ENCODE data around the gene KCNJ12. TPM values are rescaled to one million over a fixed set of nuclear protein-coding genes. Genes with fewer than 3 reads are reported as not detected.

Gene KCNJ12
- total RNA-seq, 1 experiment from 2014 or later: 1.2 TPM

DNA sequence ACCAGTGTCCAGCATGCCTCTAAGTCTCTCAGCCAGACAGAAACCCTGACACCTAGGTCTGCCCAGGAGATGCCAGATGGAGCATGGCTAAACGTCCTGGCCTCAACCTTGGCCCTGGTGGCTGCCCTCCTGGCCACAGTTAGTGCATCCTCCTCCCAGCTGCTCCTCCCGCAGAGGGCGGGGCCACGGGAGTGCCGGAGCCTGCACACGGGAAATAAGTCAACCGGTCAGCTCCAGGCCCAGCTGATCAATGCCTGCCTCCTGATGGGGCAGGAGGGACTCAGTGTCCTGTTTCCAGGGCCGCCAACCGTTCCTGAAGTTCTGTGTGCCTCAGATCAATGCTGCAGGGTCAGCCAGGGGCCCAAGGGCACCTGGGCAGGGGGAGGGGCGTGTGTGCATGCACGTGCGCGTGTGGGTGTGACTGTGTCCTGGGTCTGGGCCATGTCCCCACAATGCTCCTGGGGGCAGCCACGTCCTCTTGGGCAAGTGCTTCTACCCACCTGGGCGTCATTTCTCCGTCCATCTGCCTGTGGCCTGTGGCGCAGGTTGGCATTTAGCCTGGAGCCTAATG lies 4.6 kb upstream of the KCNJ12 start:
- intact Hi-C loops (cut with micrococcal nuclease; ENCODE audit: unreplicated experiment): no loop called here
- Histone ChIP-seq H3K4me3 (ENCODE audit: low read depth, low read length, poor library complexity, severe bottlenecking) (no peak overlapping the region), H3K36me3 (ENCODE audit: insufficient read depth, low read length, poor library complexity, severe bottlenecking) (no peaks in the 10 kb centered on the region), H3K4me1 (ENCODE audit: insufficient read depth, low read length, poor library complexity, severe bottlenecking) (peaks cover 22% of the 10 kb centered on the region), H3K27ac (ENCODE audit: low read depth, low read length, poor library complexity, severe bottlenecking) (no peak overlapping the region), H3K9me3 (ENCODE audit: low read depth, low read length, poor library complexity, severe bottlenecking) (no peaks in the 10 kb centered on the region), H3K27me3 (replicated peaks; ENCODE audit: insufficient read depth, low read depth, low read length, poor library complexity) (peaks cover 6% of the 10 kb centered on the region)
- TF ChIP-seq, protein P1, sequence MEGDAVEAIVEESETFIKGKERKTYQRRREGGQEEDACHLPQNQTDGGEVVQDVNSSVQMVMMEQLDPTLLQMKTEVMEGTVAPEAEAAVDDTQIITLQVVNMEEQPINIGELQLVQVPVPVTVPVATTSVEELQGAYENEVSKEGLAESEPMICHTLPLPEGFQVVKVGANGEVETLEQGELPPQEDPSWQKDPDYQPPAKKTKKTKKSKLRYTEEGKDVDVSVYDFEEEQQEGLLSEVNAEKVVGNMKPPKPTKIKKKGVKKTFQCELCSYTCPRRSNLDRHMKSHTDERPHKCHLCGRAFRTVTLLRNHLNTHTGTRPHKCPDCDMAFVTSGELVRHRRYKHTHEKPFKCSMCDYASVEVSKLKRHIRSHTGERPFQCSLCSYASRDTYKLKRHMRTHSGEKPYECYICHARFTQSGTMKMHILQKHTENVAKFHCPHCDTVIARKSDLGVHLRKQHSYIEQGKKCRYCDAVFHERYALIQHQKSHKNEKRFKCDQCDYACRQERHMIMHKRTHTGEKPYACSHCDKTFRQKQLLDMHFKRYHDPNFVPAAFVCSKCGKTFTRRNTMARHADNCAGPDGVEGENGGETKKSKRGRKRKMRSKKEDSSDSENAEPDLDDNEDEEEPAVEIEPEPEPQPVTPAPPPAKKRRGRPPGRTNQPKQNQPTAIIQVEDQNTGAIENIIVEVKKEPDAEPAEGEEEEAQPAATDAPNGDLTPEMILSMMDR (conservative IDR thresholded peaks at IDR 0.05; ENCODE audit: low read depth, low read length): no peak
- no peak for TF ChIP-seq EZH2 (IDR thresholded peaks at IDR 0.05; ENCODE audit: borderline replicate concordance, low read depth, low read length, poor library complexity, severe bottlenecking)
- ChIA-PET POLR2A (ENCODE audit: low non-redundant PET) (no interaction called here), CTCF (no interaction called here)
- DNase-seq (ENCODE audit: low spot score): no peak
- no TSS peak for BruUV-seq (replicated peaks)

DNA sequence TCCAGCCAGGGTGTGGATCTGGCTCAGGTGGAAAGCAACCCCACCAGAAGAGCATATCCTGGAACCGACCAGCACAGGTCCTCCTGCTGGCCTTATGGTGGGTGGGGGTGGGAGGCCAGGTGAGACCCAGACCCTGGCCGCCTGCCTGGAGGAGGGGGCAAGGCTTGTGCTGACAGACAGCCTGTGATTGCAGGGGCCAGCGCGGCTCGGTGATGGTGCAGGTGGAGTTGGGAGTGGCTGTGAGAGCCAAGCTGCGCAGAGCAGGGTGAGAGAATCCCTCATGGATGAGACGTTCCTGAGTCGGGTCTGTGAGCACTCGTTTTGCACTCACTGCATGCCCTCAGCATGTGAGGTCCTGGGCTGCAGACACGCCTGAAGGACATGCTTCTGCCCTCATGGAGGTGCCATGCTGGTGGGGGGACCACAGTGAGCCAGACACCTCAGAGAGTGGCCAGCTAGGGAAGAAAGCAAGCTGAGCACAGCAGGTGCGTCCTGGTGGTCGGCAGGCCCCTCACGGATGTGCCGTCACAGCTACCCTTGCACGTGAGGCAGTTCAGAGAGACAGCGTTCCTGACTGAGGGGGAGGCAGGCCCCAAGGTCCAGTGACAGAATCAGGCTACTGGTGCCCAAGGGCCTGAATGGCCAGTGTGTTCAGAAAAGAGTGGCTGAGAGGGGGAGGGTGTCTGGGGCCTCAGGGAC lies 3.8 kb upstream of the KCNJ12 start:
- ChIA-PET POLR2A (ENCODE audit: low non-redundant PET) (no interaction called here), CTCF (no interaction called here)
- H3K4me3 ChIP-seq (ENCODE audit: low read depth, low read length, poor library complexity, severe bottlenecking): no peak overlapping the region
- H3K36me3 ChIP-seq (ENCODE audit: insufficient read depth, low read length, poor library complexity, severe bottlenecking): no peaks in the 10 kb centered on the region
- BruUV-seq (replicated peaks): no TSS peak
- TF ChIP-seq, protein P1 (conservative IDR thresholded peaks at IDR 0.05; ENCODE audit: low read depth, low read length): no peak
- TF ChIP-seq EZH2 (IDR thresholded peaks at IDR 0.05; ENCODE audit: borderline replicate concordance, low read depth, low read length, poor library complexity, severe bottlenecking): no peak
- no peak for DNase-seq (ENCODE audit: low spot score)
- no peak overlapping the region for H3K27ac ChIP-seq (ENCODE audit: low read depth, low read length, poor library complexity, severe bottlenecking)
- intact Hi-C loops (cut with micrococcal nuclease; ENCODE audit: unreplicated experiment): no loop called here
- peaks cover 27% of the 10 kb centered on the region for H3K4me1 ChIP-seq (ENCODE audit: insufficient read depth, low read length, poor library complexity, severe bottlenecking)
- no peaks in the 10 kb centered on the region for H3K9me3 ChIP-seq (ENCODE audit: low read depth, low read length, poor library complexity, severe bottlenecking)
- peaks cover 14% of the 10 kb centered on the region for H3K27me3 ChIP-seq (replicated peaks; ENCODE audit: insufficient read depth, low read depth, low read length, poor library complexity)

DNA sequence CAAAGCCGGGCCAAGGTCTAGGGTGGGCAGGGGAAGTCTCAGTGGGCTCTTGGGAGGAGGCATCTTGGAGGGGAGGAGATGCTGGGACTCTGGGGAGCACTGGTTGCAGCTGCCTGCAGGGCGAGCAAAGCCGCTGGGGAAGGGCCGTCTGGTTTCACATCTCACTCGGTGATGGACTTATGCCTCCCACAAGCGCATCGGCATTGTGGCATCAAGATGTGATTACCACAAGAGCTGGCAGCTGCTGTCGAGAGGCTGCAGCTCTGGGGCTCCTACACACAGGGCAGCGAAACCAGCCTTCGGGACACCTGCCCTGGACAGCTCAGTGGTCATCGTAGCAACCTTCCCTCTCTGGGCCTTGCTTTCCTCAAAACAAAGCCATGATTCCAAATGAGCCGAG lies 3.1 kb upstream of the KCNJ12 start:
- peaks cover 21% of the 10 kb centered on the region for H3K27me3 ChIP-seq (replicated peaks; ENCODE audit: insufficient read depth, low read depth, low read length, poor library complexity)
- H3K9me3 ChIP-seq (ENCODE audit: low read depth, low read length, poor library complexity, severe bottlenecking): no peaks in the 10 kb centered on the region
- CTCF ChIA-PET: no interaction called here
- peaks cover 33% of the 10 kb centered on the region for H3K4me1 ChIP-seq (ENCODE audit: insufficient read depth, low read length, poor library complexity, severe bottlenecking)
- no peak overlapping the region for H3K27ac ChIP-seq (ENCODE audit: low read depth, low read length, poor library complexity, severe bottlenecking)
- H3K36me3 ChIP-seq (ENCODE audit: insufficient read depth, low read length, poor library complexity, severe bottlenecking): no peaks in the 10 kb centered on the region
- no TSS peak for BruUV-seq (replicated peaks)
- DNase-seq (ENCODE audit: low spot score): no peak
- POLR2A ChIA-PET (ENCODE audit: low non-redundant PET): no interaction called here
- intact Hi-C loops (cut with micrococcal nuclease; ENCODE audit: unreplicated experiment): no loop called here
- TF ChIP-seq EZH2 (IDR thresholded peaks at IDR 0.05; ENCODE audit: borderline replicate concordance, low read depth, low read length, poor library complexity, severe bottlenecking): no peak
- TF ChIP-seq, protein P1 (conservative IDR thresholded peaks at IDR 0.05; ENCODE audit: low read depth, low read length): no peak
- H3K4me3 ChIP-seq (ENCODE audit: low read depth, low read length, poor library complexity, severe bottlenecking): no peak overlapping the region
